GM19468 (cell line): Measurements from ENCODE around the gene ABCF1.

Experiments
- ATAC-seq: cut with Tn5 transposase; IDR thresholded peaks from one replicate; pipeline ENCODE4 v1.9.1; 2021; ENCODE audit warnings: mild to moderate bottlenecking, moderate library complexity, moderate number of reproducible peaks; ENCODE audit not compliant: unreplicated experiment; ENCODE audit errors: extremely low read depth

The ABCF1 gene

DNA sequence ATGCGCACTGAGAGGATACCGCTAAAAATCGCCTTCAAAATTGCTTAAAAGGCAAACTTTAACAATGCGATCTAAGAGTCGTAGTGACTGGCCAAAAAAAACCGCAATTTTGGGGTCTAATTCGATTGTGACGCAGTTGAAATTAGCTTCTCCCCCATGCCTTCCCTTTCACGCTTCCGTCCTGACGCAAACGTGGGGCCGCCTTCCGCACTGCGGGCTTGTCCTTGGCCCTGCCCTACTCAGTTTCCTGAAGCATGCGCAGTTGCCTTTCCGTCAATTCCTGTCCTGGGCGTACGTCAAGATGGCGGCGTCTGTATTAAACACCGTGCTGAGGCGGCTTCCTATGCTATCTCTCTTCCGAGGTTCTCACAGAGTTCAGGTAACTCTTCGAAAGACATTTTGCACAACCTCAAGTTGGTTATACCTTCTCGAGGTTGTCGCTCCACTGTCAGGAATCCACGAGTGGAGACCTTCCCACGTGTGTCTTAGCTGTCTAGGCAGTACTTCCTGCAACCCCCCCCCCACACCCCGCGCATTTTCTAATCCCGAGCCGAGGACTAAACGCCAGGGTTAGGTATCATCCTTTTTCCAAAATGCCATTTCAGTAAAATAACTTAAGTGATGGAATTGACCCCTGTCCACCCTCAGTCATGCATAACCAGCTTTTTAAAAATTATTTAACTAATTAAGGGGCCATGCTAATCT, 46.5 kb downstream of the ABCF1 start, which contains the start of gene MRPS18B:
Gene MRPS18B (plus strand): TSS at position 276 of the 705 bp plus-strand sequence. CDS start 26 bp downstream, at position 302.
- peak; percentile 36 for ATAC-seq

DNA sequence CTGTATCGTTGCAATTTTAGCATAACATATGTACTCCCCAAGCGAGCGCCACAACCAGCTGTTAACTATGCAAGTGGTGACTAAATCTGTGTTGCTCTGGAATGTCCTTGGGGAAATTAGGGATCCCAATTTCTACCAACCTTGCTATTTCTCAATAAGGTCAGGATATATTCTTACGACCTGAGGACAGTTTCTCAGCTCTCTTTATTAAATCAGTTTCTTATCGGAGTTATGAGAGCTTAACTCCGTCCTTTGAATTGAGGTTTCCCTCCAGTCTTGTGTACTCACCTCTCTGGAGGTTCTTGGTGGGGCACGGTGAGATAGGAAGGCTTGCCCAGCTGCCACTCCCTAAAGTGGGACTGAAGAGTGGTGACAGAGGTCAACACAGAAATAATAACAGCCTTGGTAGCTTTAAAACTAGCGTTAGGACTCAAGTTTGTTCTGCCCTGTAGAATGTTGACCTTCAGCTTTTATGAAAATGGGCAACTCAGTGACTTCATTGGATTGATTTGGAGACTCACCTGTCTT, 47.1 kb downstream of the ABCF1 start:
- no peak for ATAC-seq

DNA sequence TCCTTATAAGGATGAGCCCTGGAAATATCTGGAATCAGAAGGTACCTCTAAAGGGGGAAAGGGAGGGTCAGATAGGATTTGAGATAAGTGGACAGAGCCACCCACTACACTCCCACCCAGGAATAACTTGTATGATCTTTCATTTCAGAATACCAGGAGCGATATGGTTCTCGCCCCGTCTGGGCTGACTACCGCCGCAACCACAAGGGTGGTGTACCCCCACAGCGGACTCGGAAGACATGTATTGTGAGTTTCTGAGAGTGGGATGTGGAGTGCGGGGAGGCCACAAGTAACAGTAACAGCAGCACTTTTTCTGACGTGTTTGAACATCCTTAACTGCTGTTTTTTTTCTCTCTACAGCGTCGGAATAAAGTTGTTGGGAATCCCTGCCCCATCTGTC, 48.3 kb downstream of the ABCF1 start:
- ATAC-seq = no peak

DNA sequence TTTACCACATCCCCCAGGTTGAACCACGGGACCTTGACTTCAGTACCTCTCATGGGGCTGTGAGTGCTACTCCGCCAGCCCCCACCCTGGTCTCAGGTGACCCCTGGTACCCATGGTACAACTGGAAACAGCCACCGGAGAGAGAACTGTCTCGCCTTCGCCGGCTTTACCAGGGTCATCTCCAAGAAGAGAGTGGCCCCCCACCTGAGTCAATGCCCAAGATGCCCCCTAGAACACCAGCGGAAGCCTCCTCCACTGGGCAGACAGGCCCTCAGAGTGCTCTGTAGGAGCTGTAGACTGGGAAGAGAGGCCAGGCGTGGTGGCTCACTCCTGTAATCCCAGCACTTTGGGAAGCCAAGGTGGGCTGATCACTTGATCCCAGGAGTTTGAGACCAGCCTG, 54.3 kb downstream of the ABCF1 start:
- ATAC-seq = no peak

DNA sequence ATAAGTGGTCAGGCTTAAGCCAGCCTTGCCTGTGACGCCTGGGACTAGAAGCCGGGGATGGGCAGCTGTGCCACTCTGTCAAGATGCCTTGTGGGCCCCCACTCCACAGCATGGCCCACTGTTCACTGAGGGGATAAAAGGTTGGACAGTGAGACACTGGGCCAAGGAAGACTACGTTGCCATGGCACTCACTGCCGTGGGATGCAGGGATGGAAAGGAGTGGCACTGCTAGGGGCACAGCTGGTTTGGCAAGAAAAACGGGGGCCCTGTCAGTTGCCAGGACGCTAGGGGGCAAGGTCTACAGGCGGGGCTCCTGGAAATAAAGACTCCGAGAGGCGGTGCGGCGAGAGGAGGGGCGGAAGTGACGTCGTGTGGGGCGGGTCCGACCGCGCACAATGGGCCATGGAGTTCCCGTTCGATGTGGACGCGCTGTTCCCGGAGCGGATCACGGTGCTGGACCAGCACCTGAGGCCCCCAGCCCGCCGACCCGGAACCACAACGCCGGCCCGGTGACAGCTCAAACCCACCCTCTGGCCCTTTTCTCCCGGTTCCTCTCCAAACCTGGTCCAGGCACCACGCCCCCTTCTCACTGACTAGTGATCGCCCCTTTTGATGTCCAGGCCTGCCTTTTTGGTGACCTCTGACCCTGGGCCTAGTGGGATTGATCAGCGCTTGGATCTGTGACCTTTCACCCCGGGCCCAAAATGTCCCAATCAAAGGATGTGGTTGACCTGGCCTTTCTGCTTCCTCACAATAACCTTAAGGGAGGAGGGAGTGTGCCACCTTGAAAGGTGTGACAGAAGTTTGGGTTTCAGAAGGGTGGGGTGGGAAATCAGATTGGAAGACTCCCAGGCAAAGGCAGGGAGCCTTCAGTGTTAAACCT, 55.5 kb downstream of the ABCF1 start, which contains the start of gene ATAT1:
Gene ATAT1 (plus strand): TSS at position 391 of the 883 bp plus-strand sequence.
- ATAC-seq = no peak

DNA sequence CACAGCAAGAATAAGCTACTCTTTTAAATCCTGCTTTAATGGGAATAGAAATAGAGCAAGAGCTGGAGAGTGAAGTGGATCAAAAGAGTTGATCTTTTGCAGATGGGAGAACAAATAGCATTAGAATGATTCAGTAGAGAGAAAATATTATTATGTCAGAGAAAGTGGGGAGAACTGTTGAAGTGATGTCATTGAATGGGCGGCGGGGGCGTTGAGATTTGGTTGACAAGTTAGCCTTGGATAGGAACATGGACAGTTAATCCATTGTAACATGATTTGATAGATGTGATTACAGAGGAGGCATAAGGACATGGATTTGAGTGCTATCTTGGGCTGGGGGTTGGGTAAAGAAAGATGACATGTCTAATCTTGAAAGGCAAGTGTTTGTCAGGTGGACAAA, 64.6 kb downstream of the ABCF1 start:
- ATAC-seq = no peak

DNA sequence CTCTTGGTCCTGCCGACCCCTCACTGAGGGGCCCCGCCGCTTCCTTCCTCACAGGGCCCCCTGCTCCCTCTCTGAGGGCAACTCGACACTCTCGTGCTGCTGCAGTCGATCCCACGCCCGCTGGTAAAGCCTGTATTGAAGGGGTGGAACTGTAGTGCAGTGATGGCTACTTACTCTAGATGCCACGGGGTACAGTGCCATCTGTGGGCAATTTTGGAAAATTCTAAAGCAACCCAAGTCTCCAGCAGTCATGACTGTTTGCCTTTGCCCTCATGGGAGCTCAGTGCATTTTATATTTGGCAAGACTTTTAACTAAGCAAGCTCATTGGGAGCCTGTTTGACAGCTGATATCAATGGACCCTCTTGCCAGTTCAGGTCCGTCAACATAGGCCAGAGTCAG, 69.2 kb downstream of the ABCF1 start:
- ATAC-seq = no peak

DNA sequence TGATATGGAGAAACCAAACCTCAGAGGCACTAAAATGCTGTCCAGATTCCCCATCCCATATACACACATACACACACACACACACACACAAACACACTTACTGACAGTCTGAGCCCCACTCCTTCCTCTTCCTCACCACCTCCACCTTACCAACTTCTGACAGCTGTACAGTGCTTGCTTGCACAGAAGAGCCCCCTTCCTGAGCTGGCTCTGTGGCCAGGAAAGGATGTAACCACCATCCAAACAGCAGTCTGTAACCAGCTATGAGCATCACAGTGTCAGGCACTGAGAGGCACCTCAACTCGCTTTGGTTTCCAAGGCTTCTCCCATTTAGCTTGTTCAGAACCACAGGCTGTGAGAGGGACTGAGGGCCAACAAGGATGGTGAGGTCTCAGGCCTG, 69.8 kb downstream of the ABCF1 start:
- ATAC-seq = no peak
